ENCODE measurements around the gene LPO.

The LPO gene

DNA sequence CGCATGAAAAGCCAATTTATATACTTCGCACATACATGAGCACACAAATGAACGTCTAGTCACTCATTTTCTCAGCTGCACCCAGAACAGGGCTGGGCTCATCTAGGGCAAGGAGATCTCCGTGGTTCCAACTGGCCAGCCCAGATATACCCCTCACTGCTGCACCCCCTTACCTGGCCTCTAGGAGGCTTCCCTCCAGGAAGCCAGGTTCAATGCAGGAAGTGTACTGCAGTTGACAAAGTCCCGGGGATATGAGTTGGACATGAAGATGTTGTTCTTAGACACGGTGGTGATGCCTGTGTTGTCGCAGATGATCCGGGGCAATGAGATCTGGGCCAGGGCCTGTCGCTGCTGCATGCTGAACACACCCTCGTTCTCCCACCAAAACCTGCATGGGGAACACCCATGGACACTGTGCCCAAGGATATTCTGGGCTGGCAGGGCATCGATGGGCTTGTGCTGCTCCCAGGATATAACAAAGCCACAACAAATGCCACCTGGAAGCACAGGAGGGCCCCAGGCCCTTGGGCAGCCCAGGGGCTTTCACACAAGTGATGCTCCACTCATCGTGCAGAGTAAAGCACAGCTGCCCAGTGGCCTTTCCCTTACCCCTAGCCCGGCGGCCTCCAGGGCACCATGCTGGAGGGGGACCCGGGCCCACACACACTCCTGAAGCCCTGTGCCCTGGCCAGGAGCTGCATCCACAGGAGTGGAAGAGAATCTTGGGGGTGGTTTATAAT, 32.3 kb downstream of the LPO start:
- H3K4me3 ChIP-seq (replicated peaks; ENCODE audit: low read depth, low read length) = no peak overlapping the region
- TF ChIP-seq, protein P1, sequence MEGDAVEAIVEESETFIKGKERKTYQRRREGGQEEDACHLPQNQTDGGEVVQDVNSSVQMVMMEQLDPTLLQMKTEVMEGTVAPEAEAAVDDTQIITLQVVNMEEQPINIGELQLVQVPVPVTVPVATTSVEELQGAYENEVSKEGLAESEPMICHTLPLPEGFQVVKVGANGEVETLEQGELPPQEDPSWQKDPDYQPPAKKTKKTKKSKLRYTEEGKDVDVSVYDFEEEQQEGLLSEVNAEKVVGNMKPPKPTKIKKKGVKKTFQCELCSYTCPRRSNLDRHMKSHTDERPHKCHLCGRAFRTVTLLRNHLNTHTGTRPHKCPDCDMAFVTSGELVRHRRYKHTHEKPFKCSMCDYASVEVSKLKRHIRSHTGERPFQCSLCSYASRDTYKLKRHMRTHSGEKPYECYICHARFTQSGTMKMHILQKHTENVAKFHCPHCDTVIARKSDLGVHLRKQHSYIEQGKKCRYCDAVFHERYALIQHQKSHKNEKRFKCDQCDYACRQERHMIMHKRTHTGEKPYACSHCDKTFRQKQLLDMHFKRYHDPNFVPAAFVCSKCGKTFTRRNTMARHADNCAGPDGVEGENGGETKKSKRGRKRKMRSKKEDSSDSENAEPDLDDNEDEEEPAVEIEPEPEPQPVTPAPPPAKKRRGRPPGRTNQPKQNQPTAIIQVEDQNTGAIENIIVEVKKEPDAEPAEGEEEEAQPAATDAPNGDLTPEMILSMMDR (IDR thresholded peaks at IDR 0.05; ENCODE audit: low read length, missing control alignments) = no peak
- no peak for DNase-seq (ENCODE audit: low read depth)

DNA sequence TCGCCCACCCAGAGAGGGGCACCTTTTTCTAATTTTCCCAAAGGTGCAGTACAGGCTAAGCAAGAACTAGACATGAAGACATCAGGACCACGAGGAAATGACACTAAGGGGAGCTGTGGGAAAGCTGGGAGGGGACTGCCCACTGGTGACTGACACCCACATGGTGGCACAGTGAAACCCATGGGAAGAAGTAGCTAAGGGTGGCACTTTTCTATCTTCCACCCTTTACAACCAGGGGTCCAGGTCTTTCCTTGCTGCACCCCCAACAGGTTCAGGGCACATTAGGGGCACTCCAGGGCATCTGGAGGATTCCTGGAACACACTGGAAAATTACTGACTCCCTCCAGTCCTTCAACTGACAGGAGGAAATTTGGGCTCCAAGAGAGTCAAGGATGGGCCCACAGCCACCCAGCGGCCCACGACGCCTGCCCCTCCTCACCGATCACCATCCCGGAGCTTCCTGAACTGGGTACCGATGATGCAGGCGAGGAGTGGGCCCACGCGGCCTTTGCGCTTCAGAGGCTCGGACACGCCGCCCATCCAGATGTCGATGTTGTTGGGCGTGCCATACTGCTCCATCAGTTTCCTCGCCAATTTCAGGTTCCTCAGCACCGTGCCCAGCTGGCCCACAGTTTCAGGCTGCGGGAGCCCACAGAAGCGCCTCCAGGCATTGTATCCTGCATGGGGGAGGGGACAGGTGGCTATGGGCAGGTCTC, 33.0 kb downstream of the LPO start:
- TF ChIP-seq, protein P1 (IDR thresholded peaks at IDR 0.05; ENCODE audit: low read length, missing control alignments) = no peak
- DNase-seq (ENCODE audit: low read depth) = no peak
- H3K4me3 ChIP-seq (replicated peaks; ENCODE audit: low read depth, low read length) = no peak overlapping the region

DNA sequence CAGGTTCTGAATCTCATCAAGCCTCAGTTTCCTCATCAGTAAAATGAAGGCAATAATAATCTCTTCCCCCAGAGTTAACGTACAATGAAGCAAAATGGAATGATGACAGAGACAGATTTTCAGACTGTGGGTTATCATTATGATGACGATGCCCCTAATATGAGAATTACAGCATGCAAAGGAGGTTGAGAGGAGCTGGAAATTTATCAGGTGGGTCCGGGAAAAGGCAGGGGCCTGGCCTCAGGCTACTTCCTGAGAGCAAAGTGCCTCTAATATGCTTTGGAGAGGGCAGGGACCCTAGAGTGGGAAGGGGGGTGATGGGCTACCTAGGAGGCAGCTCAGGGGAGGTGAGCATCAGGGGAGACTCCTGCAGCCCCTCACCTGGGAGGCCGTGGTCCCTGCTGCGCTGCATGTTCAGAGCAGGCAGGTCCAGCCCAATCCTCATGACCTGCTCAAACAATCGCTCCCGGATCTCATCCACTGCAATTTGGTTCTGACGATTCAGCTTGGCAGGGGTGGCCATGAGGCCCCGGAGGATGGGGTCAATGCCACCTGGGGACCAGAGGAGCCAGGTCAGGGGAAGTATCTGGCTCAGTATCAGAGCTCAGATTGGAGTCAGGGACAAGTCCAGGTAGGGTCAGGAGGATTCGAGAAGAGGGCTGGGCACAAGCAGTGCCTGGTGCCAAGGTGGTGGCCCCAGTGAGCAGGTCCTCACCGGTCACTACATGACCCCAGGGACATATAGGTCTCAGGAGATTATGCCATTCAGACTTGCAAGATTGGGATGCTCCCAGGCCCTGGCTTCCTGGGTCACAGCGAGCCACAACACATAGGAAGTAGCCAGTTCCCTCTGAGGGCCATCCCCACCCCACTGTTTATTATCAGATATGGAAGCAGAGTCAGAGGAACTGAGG, 34.2 kb downstream of the LPO start:
- TF ChIP-seq, protein P1 (IDR thresholded peaks at IDR 0.05; ENCODE audit: low read length, missing control alignments) = no peak
- H3K4me3 ChIP-seq (replicated peaks; ENCODE audit: low read depth, low read length) = no peak overlapping the region
- no peak for DNase-seq (ENCODE audit: low read depth)

DNA sequence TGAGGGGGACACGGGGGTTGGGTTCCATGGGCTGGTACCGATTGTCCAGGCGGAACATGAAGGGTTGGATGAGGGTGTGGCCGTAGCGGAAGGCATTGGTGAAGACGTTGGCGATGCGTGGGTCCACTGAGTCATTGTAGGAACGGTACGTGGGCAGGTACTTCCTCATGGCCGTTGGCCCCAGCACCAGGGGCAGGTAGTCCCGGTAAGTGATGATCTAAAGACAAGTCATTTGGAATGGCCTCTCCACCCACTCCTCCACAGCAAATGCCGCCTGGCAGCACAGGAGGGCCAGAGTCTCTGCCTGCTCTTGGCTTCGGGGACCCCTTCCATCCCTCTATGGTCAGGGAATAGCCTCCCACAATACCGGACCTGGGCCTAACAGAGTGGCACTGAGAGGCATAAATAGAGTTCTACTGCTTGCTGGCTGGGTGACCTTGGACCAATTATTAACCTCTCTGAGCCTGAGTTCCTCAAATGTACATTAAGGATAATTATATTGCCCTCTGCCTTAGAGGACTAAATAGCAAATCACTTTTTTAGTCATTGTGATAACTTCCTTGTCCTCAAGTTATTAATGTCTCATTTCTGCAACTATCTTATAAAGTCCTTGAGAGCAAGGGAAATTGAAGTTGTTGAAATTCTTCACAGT, 35.2 kb downstream of the LPO start:
- TF ChIP-seq, protein P1 (IDR thresholded peaks at IDR 0.05; ENCODE audit: low read length, missing control alignments) = no peak
- no peak overlapping the region for H3K4me3 ChIP-seq (replicated peaks; ENCODE audit: low read depth, low read length)
- DNase-seq (ENCODE audit: low read depth) = no peak

DNA sequence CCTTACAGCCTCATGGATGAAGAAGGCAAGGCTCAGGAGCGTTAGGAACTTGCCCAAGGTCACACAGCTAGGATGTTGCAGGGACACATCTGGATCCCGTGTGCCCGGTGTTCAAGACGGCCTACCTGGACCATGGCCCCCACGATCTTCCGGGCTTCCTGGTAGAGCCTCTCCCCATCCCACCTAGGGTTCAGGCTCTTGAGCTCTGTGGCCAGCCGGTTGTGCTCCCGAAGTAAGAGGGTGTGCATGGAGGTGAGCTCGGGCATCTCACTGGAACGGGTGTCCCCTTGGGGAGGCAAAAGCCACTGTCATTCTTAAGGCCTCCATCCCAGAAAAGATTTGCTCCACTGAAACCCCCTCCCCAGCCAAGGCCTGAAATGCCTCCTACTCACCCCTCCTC, 37.0 kb downstream of the LPO start:
- TF ChIP-seq, protein P1 (IDR thresholded peaks at IDR 0.05; ENCODE audit: low read length, missing control alignments) = no peak
- H3K4me3 ChIP-seq (replicated peaks; ENCODE audit: low read depth, low read length) = no peak overlapping the region
- no peak for DNase-seq (ENCODE audit: low read depth)

DNA sequence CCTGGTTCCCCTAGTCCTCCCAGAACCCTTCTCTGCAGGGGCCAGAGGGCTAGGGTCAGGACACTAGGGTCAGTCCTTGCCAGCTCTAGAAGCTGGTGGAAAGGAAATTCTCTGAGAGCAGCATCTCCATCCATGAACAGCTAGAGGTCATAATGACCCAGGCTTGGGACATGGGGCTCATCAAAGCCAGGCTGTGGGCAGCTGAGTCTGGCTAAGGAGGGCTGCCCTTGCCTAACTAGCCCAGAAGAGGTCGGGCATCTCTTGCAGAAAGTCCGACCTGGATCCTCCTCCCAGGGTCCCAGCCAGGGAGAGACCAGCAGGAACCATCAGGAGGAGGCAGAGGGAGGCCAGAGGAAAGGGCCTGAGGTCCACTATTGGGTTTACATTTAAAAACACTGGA, 38.0 kb downstream of the LPO start:
- TF ChIP-seq, protein P1 (IDR thresholded peaks at IDR 0.05; ENCODE audit: low read length, missing control alignments) = no peak
- H3K4me3 ChIP-seq (replicated peaks; ENCODE audit: low read depth, low read length) = no peak overlapping the region
- no peak for DNase-seq (ENCODE audit: low read depth)
